AML-193 (cell line): ENCODE measurements around the gene CACNB4.

Experiments
- DNase-seq, 2 experiments: peaks; one replicate each; lab custom pipeline; 2025; lab: John Stamatoyannopoulos, UW

CACNB4 gene

DNA sequence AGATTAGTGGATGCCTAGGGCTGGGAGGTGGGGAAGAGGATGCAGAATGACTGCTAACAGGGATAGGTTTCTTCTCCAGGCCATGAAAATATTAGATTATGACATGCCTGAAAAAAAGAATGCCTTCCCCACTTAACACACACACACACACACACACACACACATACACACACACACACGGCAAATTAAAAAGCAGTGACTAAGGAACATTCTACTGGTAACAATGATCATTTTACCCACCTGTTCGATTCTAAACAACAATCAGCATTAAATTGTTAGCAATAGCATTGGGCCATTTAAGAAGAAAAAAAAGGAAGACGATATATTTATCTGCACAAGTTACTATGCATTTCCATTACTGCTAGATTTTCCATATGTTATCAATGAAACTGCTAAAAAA is 10.8 kb downstream of the CACNB4 start:
- DNase-seq, result no peak

DNA sequence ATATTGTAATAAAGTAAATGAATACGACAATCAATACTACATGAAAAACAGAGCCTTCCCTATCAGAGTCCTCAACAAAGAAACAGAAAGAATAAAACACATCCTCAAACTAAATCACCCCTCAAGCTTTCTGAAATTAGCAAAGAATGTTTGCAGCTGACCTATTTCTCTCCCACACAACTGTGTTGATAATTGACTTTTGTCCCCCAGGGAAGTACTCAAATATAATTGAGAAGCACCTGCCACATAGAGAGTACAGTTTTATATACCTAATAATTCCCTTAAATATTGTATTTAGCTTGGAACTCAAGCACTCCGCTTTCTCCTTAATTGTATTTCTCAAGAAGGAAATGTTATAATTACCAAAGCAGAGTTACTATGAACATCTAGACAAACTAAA is 12.6 kb downstream of the CACNB4 start:
- no peak for DNase-seq

DNA sequence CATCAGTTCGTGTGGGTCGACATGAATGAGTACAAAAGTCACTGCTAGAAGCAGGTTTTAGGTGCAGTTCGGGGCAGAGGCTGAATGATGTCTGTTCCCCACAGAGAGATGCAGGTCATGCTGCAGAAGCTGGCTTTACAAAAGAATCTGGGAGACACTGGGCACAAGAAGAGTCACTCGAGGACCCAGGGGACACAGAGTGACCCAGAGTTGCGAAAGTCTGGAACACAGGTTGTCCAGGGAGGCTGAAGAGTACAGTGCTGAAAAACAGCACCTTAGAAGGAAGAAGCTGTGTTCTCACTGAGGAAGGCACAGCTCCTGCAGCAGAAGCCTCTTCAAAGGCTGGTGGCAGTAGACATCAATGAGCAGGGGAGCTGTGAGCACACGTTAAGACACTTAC is 14.8 kb downstream of the CACNB4 start:
- DNase-seq, result peak in 1 of 2 experiments; percentile 6

DNA sequence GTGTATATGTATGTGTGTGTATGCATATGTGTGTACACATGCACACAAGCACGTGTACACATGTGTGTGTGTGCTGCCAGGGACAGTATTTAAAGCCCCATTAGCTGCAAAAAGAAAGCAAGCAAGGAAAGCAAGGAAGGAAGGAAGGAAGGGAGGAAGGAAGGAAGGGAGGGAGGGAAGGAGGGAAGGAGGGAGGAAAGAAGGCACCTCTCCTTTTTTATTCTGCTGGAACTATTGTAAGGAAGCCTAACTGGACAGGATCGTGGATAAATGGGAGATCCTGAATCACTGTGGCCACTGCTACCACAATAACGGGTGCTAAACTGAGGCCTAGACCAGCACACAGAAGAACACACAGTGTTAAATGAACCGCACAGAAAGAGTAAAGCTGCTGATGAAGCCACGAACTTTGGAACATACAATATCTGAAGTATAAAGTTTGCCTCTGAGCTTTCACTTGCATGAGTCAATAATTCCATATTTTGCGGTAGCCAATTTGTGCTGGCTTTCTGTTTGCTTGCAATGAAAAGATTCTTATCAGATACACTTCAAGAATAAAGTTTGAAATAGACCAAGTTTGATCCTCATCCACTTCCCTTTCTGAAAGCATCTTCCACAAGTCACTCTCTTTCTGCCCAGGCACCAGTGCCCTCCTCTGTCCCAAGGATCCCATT is 15.5 kb downstream of the CACNB4 start:
- DNase-seq, result no peak

DNA sequence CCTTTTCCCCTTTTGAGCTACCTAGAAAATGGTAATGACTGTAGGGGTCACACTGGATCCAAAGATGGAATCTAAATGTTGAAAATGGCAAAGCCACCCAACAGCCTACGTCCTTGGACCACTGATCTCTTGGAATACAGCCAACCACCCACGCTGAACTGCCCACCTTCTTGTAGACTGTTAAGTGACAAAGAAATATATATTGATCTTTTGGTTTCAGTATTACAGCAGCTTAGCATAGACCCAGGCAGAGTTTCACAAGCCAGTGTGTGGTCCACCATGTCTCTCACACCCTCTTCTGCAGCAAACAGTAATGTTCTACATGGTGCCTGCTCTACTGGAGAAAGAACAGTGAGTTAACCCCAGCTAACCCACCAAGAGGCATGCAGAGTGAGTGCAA is 20.2 kb downstream of the CACNB4 start:
- DNase-seq, result no peak

DNA sequence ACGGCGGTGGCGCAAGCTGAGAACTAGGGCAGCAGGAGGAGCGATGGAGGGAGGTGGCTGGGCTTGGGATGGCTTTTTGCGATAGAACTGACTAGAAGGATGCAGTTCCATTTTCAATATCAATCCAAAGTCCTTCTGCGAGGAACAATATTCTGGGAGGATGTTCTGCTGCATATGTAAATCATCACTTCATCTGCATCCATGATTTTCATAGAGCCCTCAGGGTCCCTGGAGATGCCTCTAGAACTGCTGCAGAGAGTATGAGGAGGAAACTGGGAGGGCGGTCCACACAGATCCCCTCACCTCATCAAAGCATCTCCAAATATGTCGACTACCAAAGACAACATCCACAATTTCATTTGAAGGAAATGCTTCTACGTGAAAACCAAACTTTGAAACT is 20.8 kb downstream of the CACNB4 start:
- DNase-seq, result no peak

DNA sequence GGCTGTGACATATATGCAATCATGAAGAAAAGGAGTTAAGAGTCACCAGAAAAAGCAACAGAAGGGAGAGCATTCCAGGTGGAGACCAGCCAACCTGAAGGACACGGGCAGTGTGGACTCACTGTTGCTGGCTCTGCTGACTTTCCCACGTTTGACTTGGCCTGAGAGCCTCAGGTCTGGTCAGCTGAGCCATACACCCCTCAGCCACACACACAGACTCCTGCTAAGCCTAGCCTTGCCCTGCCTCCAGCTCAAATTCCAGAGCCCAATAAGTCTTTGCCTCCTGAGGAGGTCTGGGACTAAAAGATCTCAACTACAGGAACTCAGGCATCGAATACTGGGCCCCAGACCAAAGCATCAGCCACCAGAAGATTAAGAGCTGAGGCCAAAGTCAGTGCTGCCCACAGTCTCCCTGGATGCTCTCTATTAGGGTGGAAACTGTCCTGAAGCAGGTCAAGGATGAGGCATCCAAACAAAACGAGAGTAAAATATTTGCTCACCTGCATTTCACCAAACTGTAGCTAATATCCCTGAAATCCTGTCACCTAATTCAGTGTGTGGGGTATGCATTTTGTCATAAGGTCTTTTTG is 23.3 kb downstream of the CACNB4 start:
- DNase-seq, result no peak

DNA sequence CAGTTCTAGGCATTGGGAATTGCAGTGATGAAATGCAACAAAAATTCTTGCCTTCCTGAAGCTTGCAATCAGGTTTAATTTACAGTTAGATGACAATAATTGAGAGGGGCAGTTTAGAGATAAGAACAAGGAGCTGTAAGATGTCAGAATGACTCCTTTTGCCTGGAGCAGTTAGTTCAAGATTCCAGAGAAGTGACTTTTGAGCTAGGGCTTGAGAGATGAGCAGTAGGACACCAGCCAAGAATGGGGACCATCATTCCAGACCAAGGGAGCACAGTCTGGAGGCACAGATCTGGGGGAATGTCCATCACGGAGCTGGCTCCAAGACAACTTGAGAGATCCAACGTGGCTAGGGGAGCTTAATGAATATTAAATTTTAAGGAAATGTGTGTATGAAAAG is 26.8 kb downstream of the CACNB4 start:
- no peak for DNase-seq

DNA sequence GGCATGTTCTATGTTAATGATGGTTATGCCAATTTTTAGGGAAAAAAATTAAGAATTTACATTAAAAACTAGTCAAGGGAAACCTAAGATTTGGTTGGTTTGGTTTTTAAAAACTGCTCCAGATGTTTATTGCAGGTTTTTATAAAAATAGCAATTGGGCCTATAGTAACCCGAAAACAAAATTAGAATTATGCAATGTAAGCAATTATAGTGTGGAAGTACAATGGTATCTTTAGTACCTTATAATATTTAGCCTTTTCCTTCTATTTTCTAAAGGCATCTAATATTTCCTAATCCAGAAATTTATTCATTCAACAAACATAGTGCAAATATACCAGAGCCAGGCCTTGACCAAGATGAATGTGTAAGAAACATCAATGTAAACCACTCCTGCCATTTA is 27.3 kb downstream of the CACNB4 start:
- no peak for DNase-seq

DNA sequence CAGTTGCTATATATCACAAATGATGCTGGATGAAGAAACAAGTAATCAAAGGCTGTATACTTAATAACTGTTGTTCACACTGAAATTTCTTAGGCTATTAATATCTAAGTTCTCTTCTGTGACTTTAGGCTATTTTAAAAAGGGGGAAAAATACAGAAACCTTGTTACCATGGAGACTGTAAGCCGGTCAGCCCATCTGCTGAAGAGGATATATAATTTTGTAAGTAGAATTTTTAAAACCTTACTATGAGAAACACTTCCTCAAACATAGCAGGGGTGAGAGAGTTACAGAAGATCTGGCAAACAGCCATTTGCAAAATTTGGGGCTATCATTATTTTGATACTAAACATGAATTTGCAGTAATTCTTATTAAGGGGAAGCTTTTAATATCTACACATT is 27.8 kb downstream of the CACNB4 start:
- peak; percentile 75 for DNase-seq

DNA sequence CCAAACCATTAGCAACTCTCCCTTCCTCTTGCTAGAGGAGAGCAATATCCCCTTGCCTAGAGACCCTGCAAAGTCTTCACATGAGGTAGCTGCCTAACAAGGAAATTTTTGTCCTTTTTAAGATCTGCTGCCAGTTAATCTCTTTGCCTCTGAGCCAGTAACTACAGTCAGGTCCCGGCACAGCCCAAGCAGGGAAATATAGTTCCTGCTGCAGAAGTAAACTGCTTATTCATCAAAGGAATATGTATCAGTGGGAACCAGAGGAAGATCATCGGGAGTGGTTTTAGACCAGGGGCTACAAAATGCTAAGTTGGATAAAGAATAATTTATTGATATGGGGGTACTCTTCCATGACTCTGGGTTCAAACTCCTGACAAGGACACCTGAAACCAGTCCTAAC is 30.6 kb downstream of the CACNB4 start:
- DNase-seq, result no peak

DNA sequence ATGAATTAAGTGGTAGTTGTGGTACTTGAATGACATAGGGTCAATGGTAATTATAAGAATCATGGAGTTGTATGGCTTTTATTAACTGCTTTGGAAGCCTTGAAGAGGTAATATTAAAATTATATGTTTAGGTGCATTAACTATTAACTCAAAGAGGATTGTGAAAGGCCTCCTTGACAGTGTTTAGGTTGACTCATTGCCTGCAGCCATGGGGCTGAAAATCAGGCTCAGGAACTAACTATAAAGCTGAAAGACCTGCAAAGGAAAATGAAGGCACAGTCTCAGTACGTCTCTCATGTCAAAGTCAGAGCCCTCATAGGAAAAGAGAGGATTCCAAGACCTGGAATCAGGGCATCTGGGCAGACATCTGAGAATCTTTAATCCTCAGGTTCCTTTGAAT is 31.0 kb downstream of the CACNB4 start:
- DNase-seq, result no peak

DNA sequence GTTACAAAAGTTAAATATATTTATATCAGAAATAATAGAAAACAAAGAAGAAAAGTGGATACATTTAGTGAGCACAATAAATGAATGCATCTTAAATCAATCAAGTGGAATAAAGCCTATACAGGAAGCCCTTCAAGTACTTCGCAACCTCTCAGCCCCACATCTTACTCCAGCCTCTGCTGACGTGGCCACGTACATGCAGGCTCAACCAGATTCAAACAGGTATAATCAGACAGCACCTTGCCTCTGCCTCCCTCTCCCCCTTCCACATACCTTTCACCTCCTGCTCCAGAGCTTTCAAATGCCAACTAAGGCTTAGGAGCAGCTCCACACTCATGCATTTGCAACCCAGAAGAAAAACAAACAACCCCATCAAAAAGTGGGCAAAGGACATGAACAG is 32.9 kb downstream of the CACNB4 start:
- no peak for DNase-seq

DNA sequence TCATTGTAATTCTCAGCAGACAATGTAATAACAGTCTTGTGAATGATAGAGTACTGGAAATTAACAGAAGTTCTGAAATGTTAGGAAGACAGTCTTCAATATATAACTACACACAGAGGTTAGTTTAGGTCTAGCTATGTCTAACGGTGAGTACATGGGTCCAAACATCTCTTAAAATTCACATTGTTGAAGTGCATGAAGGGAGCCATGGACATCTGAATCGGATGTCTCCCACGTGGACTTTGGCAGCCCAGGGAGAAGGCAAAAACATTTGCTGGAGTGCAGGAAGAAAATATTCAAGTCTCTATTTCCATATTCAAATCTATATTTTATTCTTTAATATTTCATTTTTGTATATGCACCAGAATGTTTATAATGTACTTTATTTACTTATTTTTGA is 34.8 kb downstream of the CACNB4 start:
- no peak for DNase-seq

DNA sequence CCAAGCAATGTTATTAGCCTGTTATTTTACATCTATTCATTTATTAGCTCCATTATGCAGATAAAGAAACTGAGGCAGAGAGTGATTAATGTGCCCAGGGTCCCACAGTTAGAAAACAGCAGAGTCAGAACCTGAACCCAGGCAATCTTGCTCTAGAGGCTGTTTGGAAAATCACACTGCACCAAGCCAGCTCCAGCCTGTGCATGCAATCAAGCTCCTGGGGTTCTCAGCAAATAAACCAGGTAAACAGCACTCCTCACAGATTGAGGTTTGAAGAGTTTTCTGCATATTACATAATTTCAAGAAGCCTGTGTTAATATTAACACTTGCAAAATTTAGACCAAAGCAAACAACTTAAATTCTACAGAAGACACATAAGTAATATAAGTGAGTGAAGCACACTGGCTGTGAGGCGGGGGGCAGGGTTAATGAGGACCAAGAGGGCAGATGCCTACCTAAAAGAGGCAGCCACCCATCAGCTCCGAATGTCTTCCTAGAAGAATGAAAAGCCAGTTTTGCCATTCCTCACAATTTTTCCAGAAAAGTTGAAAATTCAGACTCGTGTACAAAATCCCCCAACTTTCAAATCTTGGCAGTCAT is 35.4 kb downstream of the CACNB4 start:
- DNase-seq, result no peak

DNA sequence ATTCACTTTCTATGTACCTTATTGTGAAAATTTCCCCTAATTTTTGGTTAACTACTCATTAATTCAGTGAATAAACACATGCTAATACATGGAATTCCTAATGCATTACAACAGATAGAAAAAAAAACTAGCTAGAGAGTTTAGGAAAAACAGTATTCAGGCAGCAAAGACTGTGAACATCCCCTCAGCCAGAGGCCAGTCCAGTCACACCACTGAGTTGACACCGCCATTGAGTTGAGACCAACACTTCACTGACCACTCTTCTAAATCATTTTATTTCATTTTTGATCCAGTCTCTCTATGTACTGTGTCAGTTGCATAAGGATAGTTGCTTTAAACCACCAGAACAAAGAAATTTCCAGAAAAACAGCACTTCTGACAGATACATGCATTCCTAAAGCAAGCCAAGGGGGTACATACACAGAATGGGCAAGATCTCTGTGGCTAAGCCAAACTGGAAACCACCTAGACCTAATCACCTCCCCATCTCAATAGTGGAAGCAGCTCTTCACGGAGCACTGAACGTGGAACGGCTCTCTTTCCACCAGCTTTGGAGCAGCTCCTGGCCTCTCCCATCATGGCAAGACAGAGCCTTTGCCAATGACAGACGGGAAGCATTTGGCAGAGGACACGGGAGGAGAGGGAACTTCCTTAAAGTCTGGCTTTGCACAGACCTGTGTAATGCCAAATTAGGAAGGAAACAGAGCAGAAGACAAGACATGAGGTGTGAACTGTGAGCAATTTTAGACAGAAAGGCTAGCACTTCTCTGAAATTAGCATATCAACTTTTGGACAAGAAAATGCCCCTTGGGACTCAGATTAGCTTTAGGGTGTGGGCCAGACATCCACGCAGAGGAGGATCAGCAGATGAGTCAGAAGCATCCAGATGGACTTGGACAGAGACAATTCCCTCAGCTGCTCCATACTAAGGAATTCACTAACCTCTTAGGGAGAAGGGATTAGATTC is 36.4 kb downstream of the CACNB4 start:
- DNase-seq, result peak; percentile 52 to 57

DNA sequence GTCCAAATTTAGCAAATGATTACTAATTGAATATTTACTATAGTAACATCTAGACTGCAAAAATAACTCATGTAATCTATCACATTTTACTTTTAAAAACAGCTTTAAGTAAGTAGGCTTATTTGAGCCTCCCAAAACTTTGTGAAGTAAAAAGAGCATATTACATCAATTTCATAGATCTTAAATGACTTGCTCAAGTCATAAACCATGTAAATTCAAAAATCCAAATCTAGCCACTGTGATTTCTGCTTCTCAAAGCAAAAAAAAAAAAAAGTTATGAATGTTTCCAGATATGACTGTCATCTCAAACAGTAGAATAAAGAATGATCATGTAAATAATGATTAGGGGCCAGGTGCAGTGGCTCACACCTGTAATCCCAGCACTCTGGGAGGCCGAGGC is 37.5 kb downstream of the CACNB4 start:
- DNase-seq, result no peak

DNA sequence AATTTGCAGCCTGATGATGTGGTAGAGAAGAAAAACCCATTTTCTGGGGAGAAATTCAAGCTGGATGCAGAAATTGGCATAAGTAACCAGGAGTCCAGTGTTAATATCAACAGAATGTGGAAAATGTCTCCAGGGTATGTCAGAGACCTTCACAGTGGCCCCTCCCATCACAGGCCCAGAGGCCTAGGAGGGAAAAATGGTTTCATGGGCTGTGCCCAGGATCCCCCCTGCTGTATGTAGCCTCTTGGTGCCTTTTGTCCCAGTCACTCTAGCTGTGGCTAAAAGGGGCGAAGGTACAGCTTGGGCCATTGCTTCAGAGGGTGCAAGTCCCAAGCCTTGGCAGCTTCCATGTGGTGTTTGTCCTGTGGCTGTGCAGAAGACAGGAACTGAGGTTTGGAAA is 40.2 kb downstream of the CACNB4 start:
- DNase-seq, result no peak

DNA sequence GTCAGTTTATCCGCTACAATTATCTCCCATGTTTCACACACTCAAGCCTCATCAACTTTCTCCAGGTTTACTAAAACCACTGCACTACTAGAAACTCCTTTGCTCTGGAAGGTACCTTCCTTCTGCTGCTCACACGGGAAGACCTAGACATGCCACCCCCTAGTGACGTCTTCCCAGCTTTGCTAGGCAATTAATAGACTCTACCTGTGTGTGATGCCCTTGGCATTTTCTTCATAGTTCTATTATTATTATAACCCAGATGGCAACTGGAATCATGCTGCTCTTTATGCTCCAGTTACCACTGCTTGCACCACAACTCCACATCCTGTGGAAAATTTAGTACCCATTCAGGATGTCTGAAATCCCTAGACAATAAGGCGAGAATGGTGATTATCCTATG is 42.4 kb downstream of the CACNB4 start:
- no peak for DNase-seq

DNA sequence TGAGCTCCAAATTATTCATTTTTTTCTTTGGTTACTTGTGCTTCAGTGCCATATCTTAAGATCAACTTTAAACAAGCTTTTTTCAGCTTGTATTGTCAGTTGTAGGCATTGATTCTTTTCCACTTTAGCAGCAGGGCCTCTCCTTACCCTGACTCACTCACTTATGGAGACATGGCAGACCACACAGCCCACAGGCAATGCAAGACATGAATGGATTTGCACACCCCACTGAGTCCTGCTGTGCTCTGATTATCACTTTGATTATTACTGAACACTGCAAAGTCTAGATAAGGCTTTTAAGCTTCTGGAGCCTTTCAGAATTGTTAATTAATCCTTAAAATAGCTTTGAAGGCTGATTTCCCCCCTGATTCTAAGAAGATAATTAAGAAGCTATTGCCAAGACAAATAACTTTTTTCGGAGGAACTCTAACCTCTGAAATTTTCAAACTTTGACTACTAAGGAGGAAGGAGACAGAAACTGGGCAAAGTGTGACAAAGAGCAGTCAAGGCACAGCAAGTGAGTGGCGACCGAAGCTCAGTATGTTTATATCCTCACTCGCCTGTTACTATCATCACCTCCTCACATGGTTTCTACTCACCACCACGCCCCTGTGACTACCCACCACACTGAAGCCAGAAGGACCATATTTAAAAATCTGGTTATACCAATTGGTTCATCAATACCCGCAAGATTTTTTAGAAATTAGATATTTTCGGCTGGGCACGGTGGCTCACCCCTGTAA is 43.3 kb downstream of the CACNB4 start:
- DNase-seq, result no peak

DNA sequence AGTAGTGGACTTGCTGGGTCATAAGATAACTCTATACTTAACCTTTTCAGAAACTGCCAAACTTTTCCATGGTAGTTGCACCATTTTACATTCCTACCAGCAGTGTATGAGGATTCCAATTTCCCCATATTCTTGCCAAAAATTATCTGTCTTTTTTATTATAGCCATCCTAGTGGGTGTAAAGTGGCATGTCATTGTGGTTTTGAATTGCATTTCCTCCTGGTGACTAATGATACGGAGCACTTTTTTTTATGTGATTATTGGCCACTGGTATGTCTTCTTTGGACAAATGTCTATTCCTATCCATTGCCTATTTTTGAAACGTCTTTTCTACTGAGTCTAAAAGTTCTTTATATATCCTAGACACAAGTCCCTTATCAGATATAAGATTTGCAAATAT is 44.3 kb downstream of the CACNB4 start:
- peak; percentile 77 to 82 for DNase-seq

DNA sequence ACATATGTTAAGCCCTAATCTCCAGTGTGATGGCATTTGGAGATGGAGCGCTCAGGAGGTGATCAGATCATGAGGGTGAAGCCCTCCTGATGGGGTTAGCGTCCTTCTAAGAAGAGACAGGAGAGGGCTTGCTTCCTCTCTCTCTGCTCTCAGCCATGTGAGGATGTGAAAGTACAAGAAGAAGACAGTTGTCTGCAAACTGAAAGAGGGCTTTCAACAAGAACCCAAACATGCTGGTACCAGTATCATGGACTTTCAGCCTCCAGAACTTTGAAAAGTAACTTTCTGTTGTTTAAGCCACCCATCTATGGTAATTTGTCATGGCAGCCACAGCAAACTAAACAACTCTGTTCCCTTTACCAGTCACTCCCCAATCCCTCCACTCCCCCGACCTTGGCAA is 47.4 kb downstream of the CACNB4 start:
- no peak for DNase-seq
